ENCODE measurements around the gene PCMT1.

PCMT1 gene

DNA sequence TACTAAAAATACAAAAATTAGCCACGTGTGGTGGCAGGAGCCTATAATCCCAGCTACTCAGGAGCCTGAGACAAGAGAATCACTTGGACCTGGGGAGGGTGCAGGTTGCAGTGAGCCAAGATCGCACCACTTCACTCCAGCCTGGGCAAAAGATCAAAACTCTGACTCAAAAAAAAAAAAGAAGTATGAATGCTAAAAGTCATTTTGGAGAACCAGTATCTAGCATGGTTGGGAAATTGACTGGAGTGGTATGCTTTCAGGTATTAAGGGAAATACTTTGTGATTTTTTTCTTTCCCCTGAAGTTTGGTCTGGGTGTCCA is 30.1 kb downstream of the PCMT1 start:
- TF ChIP-seq, protein P1, sequence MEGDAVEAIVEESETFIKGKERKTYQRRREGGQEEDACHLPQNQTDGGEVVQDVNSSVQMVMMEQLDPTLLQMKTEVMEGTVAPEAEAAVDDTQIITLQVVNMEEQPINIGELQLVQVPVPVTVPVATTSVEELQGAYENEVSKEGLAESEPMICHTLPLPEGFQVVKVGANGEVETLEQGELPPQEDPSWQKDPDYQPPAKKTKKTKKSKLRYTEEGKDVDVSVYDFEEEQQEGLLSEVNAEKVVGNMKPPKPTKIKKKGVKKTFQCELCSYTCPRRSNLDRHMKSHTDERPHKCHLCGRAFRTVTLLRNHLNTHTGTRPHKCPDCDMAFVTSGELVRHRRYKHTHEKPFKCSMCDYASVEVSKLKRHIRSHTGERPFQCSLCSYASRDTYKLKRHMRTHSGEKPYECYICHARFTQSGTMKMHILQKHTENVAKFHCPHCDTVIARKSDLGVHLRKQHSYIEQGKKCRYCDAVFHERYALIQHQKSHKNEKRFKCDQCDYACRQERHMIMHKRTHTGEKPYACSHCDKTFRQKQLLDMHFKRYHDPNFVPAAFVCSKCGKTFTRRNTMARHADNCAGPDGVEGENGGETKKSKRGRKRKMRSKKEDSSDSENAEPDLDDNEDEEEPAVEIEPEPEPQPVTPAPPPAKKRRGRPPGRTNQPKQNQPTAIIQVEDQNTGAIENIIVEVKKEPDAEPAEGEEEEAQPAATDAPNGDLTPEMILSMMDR (IDR thresholded peaks at IDR 0.05; ENCODE audit: poor library complexity, severe bottlenecking): no peak
- Histone ChIP-seq H3K9me3 (ENCODE audit: severe bottlenecking) (no peaks in the 10 kb centered on the region), H3K27me3 (ENCODE audit: insufficient read depth, poor library complexity, severe bottlenecking) (no peaks in the 10 kb centered on the region), H3K4me3 (ENCODE audit: severe bottlenecking) (no peak overlapping the region), H3K36me3 (ENCODE audit: low read depth) (peaks cover 78% of the 10 kb centered on the region), H3K4me1 (ENCODE audit: insufficient read depth, poor library complexity, severe bottlenecking) (no peaks in the 10 kb centered on the region), H3K27ac (ENCODE audit: poor library complexity, severe bottlenecking) (no peak overlapping the region)
- ATAC-seq (ENCODE audit: low read depth): no peak
- no peak for DNase-seq (ENCODE audit: low spot score)

DNA sequence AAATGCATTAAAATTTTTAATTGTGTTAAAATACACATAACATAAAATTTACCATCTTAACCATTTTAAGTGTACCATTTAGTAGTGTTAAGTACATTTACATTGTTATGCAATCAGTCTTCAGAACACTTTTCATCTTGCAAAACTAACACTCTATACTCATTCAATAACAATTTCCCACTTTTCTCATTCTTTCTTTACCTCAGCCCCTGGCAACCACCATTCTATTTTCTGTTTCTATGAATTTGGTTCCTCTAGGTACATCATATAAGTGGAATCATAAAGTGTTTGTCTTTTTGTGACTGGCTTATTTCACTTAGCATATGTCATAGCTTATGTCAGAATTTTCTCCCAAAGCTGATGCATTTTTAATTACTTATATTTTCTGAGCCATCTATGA is 32.2 kb downstream of the PCMT1 start:
- no peaks in the 10 kb centered on the region for H3K4me1 ChIP-seq (ENCODE audit: insufficient read depth, poor library complexity, severe bottlenecking)
- TF ChIP-seq, protein P1 (IDR thresholded peaks at IDR 0.05; ENCODE audit: poor library complexity, severe bottlenecking): no peak
- H3K4me3 ChIP-seq (ENCODE audit: severe bottlenecking): no peak overlapping the region
- H3K36me3 ChIP-seq (ENCODE audit: low read depth): peaks cover 62% of the 10 kb centered on the region
- no peak overlapping the region for H3K27ac ChIP-seq (ENCODE audit: poor library complexity, severe bottlenecking)
- no peaks in the 10 kb centered on the region for H3K9me3 ChIP-seq (ENCODE audit: severe bottlenecking)
- ATAC-seq (ENCODE audit: low read depth) (no peak), DNase-seq (ENCODE audit: low spot score) (no peak)
- no peaks in the 10 kb centered on the region for H3K27me3 ChIP-seq (ENCODE audit: insufficient read depth, poor library complexity, severe bottlenecking)

DNA sequence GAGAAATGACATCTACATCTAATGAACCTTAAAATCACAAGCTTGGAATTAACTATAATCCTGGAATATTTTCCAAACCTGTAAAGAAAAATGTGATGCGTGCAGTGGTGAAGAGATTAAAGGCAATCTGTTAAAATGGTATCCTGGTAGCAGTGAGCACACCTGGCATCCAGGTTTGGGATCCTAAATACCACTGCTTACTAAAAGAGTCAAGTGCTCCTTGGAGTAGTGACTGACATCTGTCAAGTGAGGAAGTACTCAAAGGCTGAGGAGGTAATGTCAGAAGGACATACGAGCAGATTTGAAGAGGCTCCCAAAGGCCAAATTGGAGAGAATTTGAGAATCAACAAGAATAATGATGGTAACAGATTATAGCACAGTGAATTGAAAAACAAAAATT is 32.8 kb downstream of the PCMT1 start:
- H3K4me1 ChIP-seq (ENCODE audit: insufficient read depth, poor library complexity, severe bottlenecking): no peaks in the 10 kb centered on the region
- DNase-seq (ENCODE audit: low spot score): no peak
- H3K27ac ChIP-seq (ENCODE audit: poor library complexity, severe bottlenecking): no peak overlapping the region
- H3K9me3 ChIP-seq (ENCODE audit: severe bottlenecking): no peaks in the 10 kb centered on the region
- no peak for ATAC-seq (ENCODE audit: low read depth)
- peaks cover 55% of the 10 kb centered on the region for H3K36me3 ChIP-seq (ENCODE audit: low read depth)
- no peaks in the 10 kb centered on the region for H3K27me3 ChIP-seq (ENCODE audit: insufficient read depth, poor library complexity, severe bottlenecking)
- no peak overlapping the region for H3K4me3 ChIP-seq (ENCODE audit: severe bottlenecking)
- TF ChIP-seq, protein P1 (IDR thresholded peaks at IDR 0.05; ENCODE audit: poor library complexity, severe bottlenecking): no peak

DNA sequence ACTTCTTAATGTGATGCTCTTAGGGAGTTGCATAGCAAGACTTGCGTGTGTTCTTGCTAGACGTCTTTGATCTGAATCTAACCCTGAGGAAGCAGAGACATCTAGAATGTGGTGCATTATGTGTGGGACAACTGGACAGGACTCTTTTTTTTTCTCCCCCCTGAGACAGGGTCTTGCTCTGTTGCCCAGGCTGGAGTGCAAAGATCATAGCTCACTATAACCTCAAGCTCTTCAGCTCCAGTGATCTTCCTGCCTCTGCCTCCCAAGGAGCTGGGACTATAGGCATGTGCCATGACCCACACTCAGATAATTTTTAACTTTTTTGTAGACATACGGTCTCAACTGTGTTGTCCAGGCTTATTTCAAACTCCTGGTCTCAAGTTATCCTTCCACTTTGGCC is 34.0 kb downstream of the PCMT1 start:
- no peak overlapping the region for H3K4me3 ChIP-seq (ENCODE audit: severe bottlenecking)
- TF ChIP-seq, protein P1 (IDR thresholded peaks at IDR 0.05; ENCODE audit: poor library complexity, severe bottlenecking): no peak
- ATAC-seq (ENCODE audit: low read depth): no peak
- no peak overlapping the region for H3K27ac ChIP-seq (ENCODE audit: poor library complexity, severe bottlenecking)
- H3K4me1 ChIP-seq (ENCODE audit: insufficient read depth, poor library complexity, severe bottlenecking): no peaks in the 10 kb centered on the region
- no peaks in the 10 kb centered on the region for H3K9me3 ChIP-seq (ENCODE audit: severe bottlenecking)
- DNase-seq (ENCODE audit: low spot score): no peak
- peaks cover 52% of the 10 kb centered on the region for H3K36me3 ChIP-seq (ENCODE audit: low read depth)
- H3K27me3 ChIP-seq (ENCODE audit: insufficient read depth, poor library complexity, severe bottlenecking): no peaks in the 10 kb centered on the region

DNA sequence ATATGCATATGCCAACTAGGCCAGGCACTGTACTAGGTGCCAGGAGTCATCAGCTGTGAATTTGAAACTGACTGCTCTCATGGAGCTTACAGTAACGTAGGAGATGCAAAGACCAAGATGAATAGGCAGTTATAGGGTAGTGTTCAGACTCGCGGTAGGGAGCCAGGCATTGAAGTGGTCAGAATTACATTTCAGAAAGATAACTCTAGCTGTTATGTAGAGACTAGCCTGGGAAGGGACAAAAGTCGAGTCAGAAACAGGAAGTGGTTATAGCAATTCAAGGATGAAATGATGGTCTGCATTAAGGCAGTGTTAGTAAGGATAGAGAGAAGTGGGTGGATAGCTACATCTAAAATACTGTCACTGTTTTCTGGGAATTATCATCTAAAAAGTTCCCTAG is 56.6 kb downstream of the PCMT1 start:
- DNase-seq (ENCODE audit: low spot score): no peak
- Histone ChIP-seq H3K4me3 (ENCODE audit: severe bottlenecking) (no peak overlapping the region), H3K9me3 (ENCODE audit: severe bottlenecking) (no peaks in the 10 kb centered on the region), H3K36me3 (ENCODE audit: low read depth) (peaks cover 41% of the 10 kb centered on the region), H3K27ac (ENCODE audit: poor library complexity, severe bottlenecking) (no peak overlapping the region), H3K27me3 (ENCODE audit: insufficient read depth, poor library complexity, severe bottlenecking) (no peaks in the 10 kb centered on the region), H3K4me1 (ENCODE audit: insufficient read depth, poor library complexity, severe bottlenecking) (no peaks in the 10 kb centered on the region)
- TF ChIP-seq, protein P1 (IDR thresholded peaks at IDR 0.05; ENCODE audit: poor library complexity, severe bottlenecking): no peak
- peak; percentile 17; the same call in 1 of the 3 replicates for ATAC-seq (ENCODE audit: low read depth)
